HG02973 (cell line): ENCODE results near the gene MAP4K4.

ENCODE experiments used
- ATAC-seq: cut with Tn5 transposase; IDR thresholded peaks from one replicate; pipeline ENCODE4 v1.9.1; 2021; ENCODE audit warnings: moderate library complexity; ENCODE audit not compliant: unreplicated experiment

MAP4K4 gene

GRCh38 chr2:101809698-101810097 lies 112.2 kb downstream of the MAP4K4 start:
- ATAC-seq, result no peak

- no peak for ATAC-seq
Measured at GRCh38 chr2:101811226-101812015, 113.9 kb downstream of the MAP4K4 start.

- ATAC-seq, result no peak
Measured at GRCh38 chr2:101812226-101812625, 114.7 kb downstream of the MAP4K4 start.

GRCh38 chr2:101814752-101815151 lies 117.2 kb downstream of the MAP4K4 start:
- ATAC-seq, result no peak

- no peak for ATAC-seq
Measured at GRCh38 chr2:101815154-101815553, 117.6 kb downstream of the MAP4K4 start.

GRCh38 chr2:101815739-101816391 lies 118.4 kb downstream of the MAP4K4 start:
- no peak for ATAC-seq

- no peak for ATAC-seq
Measured at GRCh38 chr2:101816598-101816997, 119.1 kb downstream of the MAP4K4 start.

- no peak for ATAC-seq
Measured at GRCh38 chr2:101817481-101817880, 120.0 kb downstream of the MAP4K4 start.

GRCh38 chr2:101818531-101819451 lies 121.3 kb downstream of the MAP4K4 start:
- ATAC-seq, result no peak

- no peak for ATAC-seq
Measured at GRCh38 chr2:101820519-101820918, 123.0 kb downstream of the MAP4K4 start.

GRCh38 chr2:101821059-101821805 lies 123.7 kb downstream of the MAP4K4 start:
- ATAC-seq, result no peak

GRCh38 chr2:101821828-101822458 lies 124.4 kb downstream of the MAP4K4 start:
- no peak for ATAC-seq

GRCh38 chr2:101823347-101823791 lies 125.9 kb downstream of the MAP4K4 start:
- no peak for ATAC-seq

- ATAC-seq, result no peak
Measured at GRCh38 chr2:101823859-101824258, 126.4 kb downstream of the MAP4K4 start.

- no peak for ATAC-seq
Measured at GRCh38 chr2:101826716-101827115, 129.2 kb downstream of the MAP4K4 start.

GRCh38 chr2:101827246-101827645 lies 129.7 kb downstream of the MAP4K4 start:
- no peak for ATAC-seq

- no peak for ATAC-seq
Measured at GRCh38 chr2:101828257-101828656, 130.8 kb downstream of the MAP4K4 start.

- ATAC-seq, result no peak
Measured at GRCh38 chr2:101828673-101829334, 131.3 kb downstream of the MAP4K4 start.

GRCh38 chr2:101829429-101829828 lies 131.9 kb downstream of the MAP4K4 start:
- ATAC-seq, result no peak

- ATAC-seq, result no peak
Measured at GRCh38 chr2:101830146-101830545, 132.6 kb downstream of the MAP4K4 start.
